SK-N-SH (cell line): Measurements from ENCODE around the gene SLX1A.

Experiments used
- EP300 ChIP-seq, 2 experiments: IDR thresholded peaks; 2 replicates each; pipeline versions ENCODE4 v1.4.0 to v1.6.1; 2012; ENCODE audit warnings: borderline replicate concordance in 1 of 2, low read depth in 1 of 2, low read length in 1 of 2
- POLR2AphosphoS5 ChIP-seq: IDR thresholded peaks from 2 replicates; pipeline ENCODE4 v1.6.1; 2012; ENCODE audit warnings: low read depth, low read length
- TF ChIP-seq, protein P1 (sequence below): IDR thresholded peaks from 2 replicates; pipeline ENCODE4 v1.4.0; 2012; ENCODE audit warnings: low read depth, borderline replicate concordance
- TF ChIP-seq, protein P2 (sequence below): fragments of 200-600 bp; sonication (generic); IDR thresholded peaks from 2 replicates; pipeline ENCODE4 v1.6.1; 2017; ENCODE audit warnings: antibody characterized with exemption, mild to moderate bottlenecking, moderate library complexity

DNA sequence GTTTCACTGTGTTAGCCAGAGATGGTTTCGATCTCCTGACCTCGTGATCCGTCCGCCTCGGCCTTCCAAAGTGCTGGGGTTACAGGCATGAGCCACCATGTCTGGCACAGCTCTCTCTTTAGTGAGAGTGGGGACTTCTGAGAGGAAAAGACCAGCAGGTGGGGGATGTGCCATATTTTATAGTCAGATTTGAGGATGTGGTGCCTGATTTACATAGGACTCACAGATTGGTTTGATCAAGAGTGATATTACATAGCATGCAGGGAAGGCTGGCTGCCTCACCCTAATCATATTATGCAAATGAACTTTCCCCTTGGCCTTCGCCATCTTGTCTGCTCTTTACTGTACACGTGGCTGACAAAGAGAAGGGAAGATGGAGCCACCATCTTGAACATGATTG lies 42.6 kb upstream of the SLX1A start:
- TF ChIP-seq EP300 (IDR thresholded peaks at IDR 0.05; ENCODE audit: borderline replicate concordance in 1 of 2, low read depth in 1 of 2, low read length in 1 of 2) (no peak), POLR2AphosphoS5 (no peak)
- TF ChIP-seq, protein P1, sequence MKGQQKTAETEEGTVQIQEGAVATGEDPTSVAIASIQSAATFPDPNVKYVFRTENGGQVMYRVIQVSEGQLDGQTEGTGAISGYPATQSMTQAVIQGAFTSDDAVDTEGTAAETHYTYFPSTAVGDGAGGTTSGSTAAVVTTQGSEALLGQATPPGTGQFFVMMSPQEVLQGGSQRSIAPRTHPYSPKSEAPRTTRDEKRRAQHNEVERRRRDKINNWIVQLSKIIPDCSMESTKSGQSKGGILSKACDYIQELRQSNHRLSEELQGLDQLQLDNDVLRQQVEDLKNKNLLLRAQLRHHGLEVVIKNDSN, result no peak
- TF ChIP-seq, protein P2, sequence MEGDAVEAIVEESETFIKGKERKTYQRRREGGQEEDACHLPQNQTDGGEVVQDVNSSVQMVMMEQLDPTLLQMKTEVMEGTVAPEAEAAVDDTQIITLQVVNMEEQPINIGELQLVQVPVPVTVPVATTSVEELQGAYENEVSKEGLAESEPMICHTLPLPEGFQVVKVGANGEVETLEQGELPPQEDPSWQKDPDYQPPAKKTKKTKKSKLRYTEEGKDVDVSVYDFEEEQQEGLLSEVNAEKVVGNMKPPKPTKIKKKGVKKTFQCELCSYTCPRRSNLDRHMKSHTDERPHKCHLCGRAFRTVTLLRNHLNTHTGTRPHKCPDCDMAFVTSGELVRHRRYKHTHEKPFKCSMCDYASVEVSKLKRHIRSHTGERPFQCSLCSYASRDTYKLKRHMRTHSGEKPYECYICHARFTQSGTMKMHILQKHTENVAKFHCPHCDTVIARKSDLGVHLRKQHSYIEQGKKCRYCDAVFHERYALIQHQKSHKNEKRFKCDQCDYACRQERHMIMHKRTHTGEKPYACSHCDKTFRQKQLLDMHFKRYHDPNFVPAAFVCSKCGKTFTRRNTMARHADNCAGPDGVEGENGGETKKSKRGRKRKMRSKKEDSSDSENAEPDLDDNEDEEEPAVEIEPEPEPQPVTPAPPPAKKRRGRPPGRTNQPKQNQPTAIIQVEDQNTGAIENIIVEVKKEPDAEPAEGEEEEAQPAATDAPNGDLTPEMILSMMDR, result no peak
